Right forelimb (tissue), 1 donor: ENCODE data around the gene GABPB2.
A peak's percentile ranks its signal among the peaks of the same experiment; 100 is the strongest.

Experiments used
- DNase-seq: peaks from one replicate; pipeline ENCODE4 v3.0.0-alpha.2; 2018

The GABPB2 gene

DNA sequence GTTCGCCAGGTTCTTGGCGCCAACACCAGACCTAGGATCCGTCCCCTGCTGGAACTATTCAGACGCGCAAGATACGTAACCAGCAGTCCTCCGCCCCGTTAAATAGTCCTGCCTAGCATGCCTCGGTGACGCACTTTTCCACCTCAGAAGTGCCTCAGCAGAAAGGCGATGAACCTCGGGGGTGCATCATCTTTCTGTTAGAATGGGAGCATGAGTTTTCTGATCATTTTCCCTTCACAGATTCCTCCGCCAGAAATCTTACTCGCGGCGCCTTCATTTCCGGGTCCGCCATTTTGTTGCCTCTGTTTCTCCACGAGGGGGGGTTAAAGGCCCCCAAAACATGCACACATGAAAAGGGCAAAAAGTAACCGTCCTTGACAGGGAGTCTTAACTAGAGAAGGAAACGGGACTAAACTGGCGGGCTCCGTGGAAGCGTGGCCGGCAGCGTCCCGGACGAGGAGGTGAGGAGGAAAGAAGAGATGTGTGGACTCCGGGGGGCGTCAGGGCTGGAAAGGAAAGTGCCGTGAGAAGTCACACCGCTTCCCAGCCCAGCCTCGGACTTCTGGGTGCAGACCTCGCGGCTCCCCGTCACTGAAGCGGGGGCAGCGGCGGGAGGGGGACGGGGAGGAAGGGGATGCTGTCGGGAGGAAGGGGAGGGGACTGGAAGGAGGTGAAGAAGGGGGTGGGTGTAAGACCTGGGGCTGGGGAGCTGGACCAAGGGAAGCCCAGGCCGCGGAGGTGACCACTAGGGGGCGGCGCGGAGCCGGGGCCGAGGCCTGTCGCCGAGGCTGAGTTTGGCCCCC, at the start of gene GABPB2:
Gene GABPB2, plus strand, starts transcription at position 288 of the 803 bp plus-strand sequence. CDS start 17,429 bp downstream, outside the sequence.
- peak; percentile 96 for DNase-seq

DNA sequence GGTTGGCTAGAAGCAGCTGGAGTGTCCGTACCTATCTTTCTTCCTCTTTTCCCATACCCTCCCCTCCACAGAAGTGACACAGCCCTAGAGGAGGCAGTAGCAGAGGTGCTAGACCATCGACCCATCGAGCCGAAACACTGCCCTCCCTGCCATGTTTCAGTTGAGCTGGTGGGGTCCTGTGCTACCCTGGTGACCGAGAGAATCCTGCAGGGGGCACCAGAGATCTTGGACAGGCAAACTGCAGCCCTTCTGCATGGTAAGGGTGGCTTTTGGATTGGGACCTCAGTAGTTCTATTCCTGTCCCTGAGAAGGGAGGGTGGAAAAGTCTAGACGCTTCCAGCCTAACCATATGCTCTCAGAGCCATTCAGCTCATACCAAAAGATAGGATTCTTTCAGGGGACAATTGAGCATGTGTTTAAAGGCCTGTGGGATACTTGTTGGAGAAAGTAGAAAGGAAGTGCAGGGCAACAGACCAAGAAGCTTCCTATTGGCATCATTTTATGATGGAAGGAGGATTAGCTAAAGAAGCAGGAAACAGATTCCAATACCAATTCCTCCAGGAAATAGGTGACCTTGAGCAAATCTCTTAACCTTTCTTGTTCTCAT, 45.9 kb upstream of the GABPB2 start:
- peak; percentile 74 for DNase-seq

DNA sequence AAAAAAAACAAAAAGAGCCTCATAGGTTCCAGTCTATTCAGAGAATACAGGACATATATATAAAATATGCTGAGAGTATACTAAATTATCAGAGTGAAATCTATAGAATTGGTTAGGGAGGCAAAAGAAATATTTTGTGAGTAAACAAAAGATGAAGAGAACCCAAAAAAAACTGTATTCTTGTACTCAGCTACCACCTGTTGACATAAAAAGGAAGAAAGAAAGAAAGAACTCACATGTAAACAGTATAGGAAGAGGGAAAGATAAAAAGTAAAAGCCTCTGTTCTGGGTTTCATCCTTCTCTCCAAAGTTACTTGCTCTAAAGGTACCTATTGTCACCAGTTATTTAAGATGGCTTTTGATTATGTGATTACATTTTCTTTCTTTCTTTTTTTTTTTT, 44.1 kb upstream of the GABPB2 start:
- no peak for DNase-seq

DNA sequence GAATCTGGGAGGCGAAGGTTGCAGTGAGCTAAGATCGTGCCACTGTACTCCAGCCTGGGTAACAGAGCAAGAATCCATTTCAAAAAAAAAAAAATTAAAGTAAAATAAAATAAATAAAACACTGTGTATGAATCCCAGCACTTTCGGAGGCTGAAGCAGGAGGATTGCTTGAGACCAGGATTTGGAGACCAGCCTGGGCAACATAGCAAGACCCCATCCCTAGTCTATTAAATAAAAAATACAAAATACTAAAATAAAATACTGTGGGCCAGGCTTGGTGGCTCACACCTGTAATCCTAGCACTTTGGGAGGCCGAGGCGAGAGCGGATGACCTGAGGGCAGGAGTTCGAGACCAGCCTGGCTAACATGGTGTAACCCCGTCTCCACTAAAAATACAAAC, 38.4 kb upstream of the GABPB2 start:
- DNase-seq: no peak

DNA sequence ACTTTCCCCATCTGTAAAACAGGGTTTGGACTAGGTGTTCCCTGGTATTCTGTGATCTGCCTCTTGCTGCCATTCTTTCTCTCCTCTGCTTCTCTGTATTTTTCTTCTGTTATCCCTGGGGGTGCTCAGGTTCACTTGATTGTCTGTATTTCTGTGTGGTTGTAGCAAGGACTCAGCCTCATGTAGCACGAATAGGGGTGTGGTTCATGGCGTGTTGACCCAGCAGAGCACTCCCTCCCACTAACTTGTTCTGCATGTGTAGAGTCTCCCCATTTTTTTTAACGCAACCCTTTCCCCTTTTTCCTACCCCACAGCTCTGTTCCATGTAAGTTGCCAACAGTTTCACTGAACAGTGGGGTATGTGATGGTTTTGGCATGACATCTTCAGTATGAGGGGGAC, 35.4 kb upstream of the GABPB2 start:
- DNase-seq: no peak

DNA sequence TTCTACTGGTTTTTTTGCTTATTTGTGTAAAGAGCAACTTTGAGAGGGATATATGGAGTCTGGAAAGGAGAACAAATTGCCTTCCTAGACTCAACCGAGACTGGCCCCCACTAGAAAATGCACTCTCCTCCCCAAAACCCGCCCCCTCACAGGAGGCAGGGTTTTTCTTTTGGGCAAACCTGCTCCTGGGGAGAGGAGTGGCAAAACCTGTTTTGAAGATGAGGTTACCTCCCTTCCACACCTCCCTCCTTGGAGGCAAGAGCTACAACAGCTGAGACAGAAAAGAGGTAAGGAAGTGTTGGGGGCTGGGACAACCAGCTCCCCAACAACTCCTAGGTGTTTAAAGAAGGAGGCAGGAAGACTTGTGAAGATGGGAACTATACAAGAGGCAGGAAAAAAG, 34.2 kb upstream of the GABPB2 start, which contains the start of gene BNIPL:
Gene BNIPL, plus strand, starts transcription at position 231 of the 400 bp plus-strand sequence. Its CDS starts 140 bp downstream, at position 371.
- DNase-seq: no peak

DNA sequence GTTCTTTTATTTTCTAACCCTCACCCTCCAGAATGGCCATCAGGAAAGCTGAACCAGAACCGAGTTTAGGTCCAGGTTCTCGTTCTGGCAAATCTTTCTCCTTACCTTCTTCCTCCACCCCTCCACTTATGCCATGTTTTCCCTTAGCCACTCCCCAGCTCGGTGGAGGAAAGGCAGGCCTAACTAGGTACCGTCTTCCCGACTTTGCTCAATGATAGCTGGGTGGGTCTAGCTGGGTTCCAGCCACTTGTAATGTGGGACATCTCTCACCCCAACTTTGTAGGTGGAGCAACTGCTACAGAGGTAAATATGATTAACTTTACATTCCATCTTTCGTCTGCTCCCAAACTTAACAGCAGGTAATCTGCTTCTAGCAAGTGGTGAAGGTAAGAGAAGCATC, 33.5 kb upstream of the GABPB2 start:
- no peak for DNase-seq

DNA sequence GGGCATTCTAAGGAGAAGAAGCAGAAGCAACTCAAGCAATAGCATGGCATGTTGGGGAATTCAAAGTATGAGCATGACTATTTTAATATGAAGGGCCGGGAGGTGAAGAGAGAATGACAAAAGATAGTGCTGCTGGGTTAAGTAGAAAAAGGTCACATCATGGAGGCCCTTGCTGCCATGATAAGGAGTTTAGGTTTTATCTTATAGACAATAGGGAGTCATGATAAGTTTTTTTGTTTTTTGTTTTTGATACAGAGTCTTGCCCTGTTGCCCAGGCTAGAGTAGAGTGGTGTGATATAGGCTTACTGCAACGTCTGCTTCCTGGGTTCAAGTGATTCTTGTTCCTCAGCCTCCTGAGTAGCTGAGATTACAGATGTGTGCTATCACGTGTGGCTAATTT, 31.0 kb upstream of the GABPB2 start:
- DNase-seq: no peak

DNA sequence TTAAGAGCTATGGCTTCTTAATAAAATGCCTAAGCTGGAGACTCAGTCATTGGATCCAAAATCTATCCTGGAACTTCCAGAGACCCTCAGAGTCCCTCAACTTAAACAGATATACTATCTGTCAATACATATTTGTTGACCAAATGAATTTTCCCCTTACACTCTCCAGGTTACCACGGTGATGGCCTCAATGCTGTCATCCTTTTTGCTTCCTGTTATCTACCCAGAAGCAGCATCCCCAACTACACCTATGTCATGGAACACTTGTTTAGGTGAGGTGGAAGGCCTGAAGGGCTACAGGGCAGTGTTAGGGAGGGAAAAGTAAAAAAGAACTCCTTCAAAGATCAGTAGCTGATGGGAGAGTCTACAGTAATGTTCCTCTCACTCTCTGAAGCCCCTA, 27.4 kb upstream of the GABPB2 start:
- DNase-seq: no peak

DNA sequence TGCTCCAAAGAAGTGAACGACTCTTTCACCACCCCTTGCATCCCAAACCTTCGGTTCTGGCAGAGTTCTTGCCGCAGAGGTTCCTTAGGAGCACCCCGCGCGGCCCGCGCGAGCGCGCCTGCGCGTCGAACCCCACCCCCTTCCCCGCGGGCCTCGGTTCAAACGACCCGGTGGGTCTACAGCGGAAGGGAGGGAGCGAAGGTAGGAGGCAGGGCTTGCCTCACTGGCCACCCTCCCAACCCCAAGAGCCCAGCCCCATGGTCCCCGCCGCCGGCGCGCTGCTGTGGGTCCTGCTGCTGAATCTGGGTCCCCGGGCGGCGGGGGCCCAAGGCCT, 23.0 kb upstream of the GABPB2 start, which contains the start of gene C1orf56:
Gene C1orf56, plus strand, starts transcription at position 161 of the 334 bp plus-strand sequence. Its CDS starts 97 bp downstream, at position 258.
- DNase-seq: peak; percentile 84

DNA sequence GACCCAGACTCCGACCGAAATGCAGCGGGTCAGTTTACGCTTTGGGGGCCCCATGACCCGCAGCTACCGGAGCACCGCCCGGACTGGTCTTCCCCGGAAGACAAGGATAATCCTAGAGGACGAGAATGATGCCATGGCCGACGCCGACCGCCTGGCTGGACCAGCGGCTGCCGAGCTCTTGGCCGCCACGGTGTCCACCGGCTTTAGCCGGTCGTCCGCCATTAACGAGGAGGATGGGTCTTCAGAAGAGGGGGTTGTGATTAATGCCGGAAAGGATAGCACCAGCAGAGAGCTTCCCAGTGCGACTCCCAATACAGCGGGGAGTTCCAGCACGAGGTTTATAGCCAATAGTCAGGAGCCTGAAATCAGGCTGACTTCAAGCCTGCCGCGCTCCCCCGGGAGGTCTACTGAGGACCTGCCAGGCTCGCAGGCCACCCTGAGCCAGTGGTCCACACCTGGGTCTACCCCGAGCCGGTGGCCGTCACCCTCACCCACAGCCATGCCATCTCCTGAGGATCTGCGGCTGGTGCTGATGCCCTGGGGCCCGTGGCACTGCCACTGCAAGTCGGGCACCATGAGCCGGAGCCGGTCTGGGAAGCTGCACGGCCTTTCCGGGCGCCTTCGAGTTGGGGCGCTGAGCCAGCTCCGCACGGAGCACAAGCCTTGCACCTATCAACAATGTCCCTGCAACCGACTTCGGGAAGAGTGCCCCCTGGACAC, 22.5 kb upstream of the GABPB2 start:
- DNase-seq: peak; percentile 80

DNA sequence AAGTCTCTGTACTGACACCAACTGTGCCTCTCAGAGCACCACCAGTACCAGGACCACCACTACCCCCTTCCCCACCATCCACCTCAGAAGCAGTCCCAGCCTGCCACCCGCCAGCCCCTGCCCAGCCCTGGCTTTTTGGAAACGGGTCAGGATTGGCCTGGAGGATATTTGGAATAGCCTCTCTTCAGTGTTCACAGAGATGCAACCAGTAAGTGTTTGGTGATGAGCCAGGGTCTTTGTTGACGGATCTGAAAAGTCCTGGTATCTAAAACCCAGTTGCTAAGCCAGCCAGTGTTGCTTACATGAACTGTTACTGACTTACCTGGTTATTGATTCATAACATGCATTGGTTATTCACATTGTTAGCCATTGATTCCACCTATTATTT, 21.9 kb upstream of the GABPB2 start:
- DNase-seq: no peak

DNA sequence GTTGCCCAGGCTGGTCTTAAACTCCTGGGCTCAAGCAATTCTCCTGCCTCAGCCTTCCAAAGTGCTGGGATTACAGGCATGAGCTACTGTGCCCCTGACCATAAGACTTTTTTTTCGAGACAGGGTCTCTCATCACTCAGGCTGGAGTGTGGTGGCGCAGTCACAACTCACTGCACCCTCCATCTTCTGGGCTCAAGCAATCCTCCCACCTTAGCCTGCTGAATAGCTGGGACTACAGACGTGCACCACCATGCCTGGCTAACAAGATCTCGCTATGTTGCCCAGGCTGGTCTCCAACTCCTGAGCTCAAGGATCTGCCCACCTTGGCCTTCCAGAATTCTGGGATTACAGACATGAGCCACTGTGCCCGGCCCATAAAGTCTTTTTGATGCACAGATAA, 21.1 kb upstream of the GABPB2 start:
- DNase-seq: no peak

DNA sequence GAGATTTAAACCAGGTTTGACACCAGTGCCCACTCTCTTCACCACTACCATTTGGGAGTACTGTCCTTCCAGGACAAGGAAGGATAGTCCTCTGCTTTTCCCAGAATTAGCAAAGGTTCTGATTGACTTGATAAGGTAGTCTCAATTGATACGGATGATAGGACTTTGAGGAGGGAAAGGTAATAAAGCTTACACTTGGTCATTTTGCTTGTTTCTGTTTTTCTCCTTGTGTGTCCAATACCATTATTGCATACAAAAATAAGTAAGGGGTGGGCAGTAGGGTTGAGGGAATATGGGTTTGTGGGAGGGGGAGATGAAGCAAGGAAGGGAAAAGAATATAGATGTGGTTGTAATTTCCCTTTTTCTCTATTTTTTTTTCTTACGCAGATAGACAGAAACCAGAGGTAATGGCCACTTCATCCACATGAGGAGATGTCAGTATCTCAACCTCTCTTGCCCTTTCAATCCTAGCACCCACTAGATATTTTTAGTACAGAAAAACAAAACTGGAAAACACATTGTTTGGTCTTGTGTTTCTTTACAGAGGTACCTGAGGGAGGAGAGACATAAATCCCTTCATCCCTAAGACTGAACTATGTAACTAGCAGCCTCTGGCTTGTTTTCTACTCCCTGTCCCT, 20.4 kb upstream of the GABPB2 start:
- no peak for DNase-seq

DNA sequence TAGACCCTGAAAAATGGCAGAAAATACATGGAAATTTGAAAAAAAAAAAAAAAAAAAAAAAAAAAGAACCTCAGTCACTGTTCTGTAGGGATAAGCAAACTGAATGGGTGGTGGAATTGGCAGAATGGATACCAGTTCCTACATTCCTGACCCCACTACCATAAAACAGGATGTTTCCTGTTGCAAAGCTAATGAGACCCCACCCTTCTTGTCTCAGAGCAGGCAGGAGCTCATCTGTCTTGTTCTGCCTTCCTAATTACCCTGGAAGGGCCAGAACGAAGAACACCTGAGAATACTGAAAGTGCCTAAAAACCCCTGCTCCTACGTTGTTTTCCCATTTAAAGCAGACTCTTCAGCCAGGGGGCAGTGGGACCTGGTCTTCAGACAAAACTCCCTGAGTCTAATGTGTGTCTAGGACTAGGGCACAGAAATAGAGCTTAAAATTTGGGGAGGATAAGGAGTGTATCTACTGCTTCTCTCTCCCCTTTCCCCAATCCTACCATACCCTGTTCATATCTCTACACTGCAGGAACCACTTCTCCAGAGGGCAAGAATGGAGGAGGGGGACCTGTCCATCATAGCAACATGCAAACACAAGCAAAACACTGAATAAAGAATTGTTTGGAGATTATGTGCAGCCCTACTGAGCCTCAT, 19.1 kb upstream of the GABPB2 start:
- DNase-seq: no peak

DNA sequence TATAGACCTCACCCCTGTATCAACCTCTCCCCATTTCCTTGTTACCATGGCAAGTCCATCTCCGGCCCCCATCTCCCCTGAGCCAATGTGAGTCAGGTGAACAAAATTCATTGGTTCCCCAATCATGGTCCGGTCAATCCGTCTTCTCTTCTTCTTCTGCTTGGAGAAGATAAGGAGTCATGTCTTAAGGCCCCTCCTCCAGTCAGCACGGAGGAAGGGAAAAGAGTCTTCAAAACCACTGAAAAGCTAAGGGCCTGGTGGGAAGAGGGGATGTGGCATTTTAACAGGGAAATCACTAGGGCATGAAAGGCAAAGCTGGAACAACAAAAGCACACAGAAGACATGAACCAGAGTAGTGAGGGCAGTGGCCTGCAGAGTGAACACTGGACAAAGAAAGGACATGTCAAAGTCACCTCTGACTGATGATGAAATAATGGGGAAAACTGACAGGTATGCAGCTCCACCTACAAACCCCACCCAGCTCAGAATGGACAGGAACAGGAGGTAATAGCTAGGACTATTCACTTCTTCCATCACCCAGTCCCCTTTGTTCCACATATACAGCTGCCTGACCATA, 15.5 kb upstream of the GABPB2 start:
- DNase-seq: no peak

DNA sequence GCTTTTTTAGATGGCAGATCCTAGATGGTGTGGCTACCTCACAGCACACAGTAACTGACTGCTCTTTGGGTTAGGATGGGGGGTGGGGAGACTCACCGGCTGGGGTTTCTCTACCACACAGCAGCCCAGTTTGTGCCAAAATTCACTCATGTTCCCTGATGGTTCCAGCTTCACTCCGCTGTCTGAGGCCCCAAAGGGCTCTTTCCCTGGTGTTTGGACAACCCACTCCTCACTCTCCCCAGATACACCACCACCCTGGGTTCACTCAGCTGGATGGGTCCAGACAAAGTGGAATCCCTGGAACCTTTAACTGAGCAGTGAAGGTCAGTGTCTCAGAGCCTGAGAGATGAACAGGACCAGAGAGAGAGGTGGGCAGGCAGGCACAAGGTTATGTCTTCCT, 15.0 kb upstream of the GABPB2 start:
- no peak for DNase-seq

DNA sequence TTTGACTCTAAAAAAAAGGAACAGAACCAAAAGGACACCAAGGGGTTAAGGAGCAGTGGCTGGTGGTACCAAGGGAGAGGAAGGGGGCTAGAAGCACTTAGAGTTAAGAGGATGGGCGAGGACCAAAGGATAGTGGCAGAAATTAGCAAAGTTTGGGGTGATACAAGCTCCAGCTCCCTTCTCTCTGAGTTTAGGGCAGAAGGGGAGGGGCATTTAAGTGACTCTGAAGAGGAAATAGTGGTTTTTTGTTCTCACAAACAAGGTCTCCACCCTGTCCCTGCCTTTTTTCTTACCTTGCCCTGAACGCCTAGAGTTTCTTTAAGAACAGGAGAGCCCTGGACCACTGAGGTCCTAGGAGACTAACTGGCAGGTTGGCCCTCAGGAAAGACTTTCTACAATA, 14.4 kb upstream of the GABPB2 start:
- DNase-seq: no peak

DNA sequence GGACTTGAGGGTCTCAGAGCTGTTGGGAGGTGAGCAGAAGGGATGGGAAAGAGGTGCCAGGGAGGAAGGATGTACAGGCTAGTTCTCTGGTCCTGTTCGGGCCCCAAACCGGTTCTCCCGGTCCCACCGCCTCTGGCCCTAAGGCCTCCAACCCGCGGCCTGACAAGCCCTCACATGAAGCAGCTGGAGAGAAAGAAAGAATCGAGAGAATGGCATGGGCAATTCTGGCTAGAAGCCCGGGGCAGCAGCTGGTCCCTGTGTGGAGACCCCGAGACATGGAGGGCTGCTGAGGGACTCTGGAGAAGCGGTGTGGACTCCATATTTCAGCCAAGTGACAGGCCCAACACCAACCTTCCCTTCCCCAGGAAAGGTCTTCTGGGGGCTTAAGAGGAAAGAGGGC, 11.9 kb upstream of the GABPB2 start:
- peak; percentile 77 for DNase-seq

DNA sequence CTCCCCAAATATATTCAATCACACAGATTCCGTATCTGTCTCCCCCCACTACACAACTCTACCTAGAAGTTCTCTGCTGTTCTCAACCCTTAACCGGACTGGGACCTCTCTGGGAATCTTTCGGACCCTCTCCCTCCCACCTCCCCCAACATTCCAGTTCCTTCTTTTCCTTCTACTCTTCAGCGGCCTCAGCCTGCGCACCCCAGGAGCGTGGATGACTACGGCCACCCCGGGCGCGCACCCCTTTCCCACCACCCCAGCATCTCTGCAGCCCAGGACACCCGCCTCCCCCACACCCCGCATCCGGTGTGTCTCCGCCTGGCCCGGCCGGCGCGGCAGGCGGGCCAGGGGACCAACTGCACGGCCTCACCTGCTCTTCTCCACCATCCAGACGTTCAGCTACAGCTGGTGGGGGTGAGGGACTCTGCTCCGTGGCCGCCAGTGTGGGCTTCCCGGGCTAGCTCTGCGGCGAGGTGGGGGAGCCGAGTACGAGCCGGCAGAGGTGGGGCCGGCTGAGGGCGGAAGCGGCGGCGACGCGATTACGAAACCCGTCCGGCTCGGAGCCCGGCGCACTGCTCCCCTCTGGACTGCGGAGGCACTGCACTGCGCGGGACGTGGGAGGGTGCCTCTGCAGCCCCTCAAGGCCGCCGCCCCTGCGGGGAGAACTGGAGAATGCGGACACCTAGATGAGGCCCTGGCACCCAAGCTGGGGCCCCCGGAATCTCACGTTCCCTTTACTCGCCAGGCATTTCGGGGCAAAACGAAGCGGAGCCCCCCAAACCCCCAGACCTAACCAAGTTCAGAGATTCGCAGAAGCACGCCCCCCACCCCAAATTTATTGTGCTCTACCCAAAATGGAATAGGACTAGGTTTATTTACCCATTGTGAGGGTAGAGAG, 11.2 kb upstream of the GABPB2 start, which contains the start of gene CDC42SE1:
Gene CDC42SE1, minus strand, starts transcription at position 514 of the 898 bp plus-strand sequence. CDS start 3,892 bp downstream, outside the sequence.
- peak; percentile 90 for DNase-seq

DNA sequence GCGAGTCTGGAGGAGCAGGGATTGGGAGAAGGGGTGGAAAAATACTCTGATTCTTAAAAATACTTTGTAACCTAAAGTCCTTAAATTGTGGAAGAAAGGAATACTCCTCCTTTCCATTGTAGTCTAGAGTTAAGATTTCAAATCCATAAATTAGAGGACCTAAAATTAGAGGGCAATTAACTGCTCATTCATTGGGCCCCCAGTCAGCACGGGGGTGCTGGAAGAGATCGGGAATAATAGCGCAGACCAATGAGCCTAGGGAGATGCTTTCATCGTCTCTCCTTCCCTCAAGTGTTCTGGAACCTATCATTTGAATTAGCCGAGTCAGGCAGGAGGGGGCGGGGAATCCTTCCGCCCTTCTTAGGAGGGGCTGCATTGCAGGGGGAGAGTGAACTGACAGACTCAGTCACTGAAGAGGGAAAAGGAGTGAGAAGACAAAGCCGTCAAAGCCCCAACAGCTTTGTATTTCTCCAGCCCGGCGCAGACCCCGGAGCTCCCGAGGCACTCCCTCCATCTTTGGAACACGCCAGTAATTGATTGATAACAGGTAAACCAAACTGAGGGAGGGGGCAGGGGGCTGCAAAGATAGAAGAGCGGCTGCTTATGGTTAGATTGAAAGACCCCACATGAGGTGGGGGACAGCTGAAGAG, 10.4 kb upstream of the GABPB2 start, which contains the start of gene MLLT11:
Gene MLLT11, plus strand, starts transcription at position 391 of the 650 bp plus-strand sequence. CDS start 6,828 bp downstream, outside the sequence.
- peak; percentile 80 for DNase-seq
